Endothelial cell of umbilical vein (primary cell): Measurements from ENCODE around the gene ACD. TPM values are rescaled to one million over a fixed set of nuclear protein-coding genes. Genes with fewer than 3 reads are reported as not detected.

Experiments
- BruUV-seq: library from RNA; stranded (reverse); fragments of 400-500 nt; replicated peaks from 2 replicates; lab custom pipeline; 2021; lab: Mats Ljungman, UMichigan
- CTCF ChIA-PET: fragments of 300-600, 350-600 bp; sonication (Branson Sonifier 250); formaldehyde crosslinking; loops from one replicate; lab custom pipeline; 2021; ENCODE audit warnings: antibody characterized with exemption, inconsistent platforms; lab: Charles Lee
- POLR2A ChIA-PET: fragments of 300-600, 350-600 bp; sonication (Branson Sonifier 250); formaldehyde crosslinking; loops from one replicate; lab custom pipeline; 2021; ENCODE audit warnings: antibody characterized with exemption, inconsistent platforms; lab: Charles Lee
- DNase-seq: peaks from one replicate; pipeline ENCODE4 v3.0.0-alpha.2; 2011; ENCODE audit warnings: low read depth, low spot score
- FAIRE-seq: peaks from 2 replicates; lab custom pipeline; 2011; peaks lifted over from hg19 to GRCh38; lab: Jason Lieb, UNC
- H2AFZ ChIP-seq: 2 replicates; pipeline ENCODE4 v1.6.0; 2012; ENCODE audit warnings: low read depth, low read length, control low read depth, inconsistent platforms
- H3K27ac ChIP-seq: 2 replicates; pipeline ENCODE4 v1.5.1; 2011; ENCODE audit warnings: low read depth, mild to moderate bottlenecking, control low read depth, low read length, moderate library complexity; ENCODE audit not compliant: insufficient read depth
- H3K27me3 ChIP-seq, 2 experiments: 2 replicates each; pipeline versions ENCODE4 v1.6.0 to v1.6.1; 2011; ENCODE audit warnings: low read length in 2 of 2, mixed read lengths in 1 of 2; ENCODE audit not compliant: control insufficient read depth in 2 of 2, insufficient read depth in 2 of 2
- H3K36me3 ChIP-seq, 2 experiments: 2 replicates in 1 of 2; 3 replicates in 1 of 2; pipeline ENCODE4 v1.5.1; 2011; ENCODE audit warnings: low read length in 2 of 2, mild to moderate bottlenecking in 1 of 2, moderate library complexity in 1 of 2; ENCODE audit not compliant: control insufficient read depth in 2 of 2, insufficient read depth in 2 of 2; ENCODE audit errors: extremely low read depth in 1 of 2
- H3K4me1 ChIP-seq: 3 replicates; pipeline ENCODE4 v1.5.1; 2011; ENCODE audit warnings: mild to moderate bottlenecking, low read length; ENCODE audit not compliant: control insufficient read depth, insufficient read depth; ENCODE audit errors: extremely low read depth
- H3K4me2 ChIP-seq: 2 replicates; pipeline ENCODE4 v1.6.1; 2011; ENCODE audit warnings: low read length, control low read depth, mixed read lengths; ENCODE audit not compliant: insufficient read depth
- H3K4me3 ChIP-seq, 3 experiments: fragments of 200-600 bp in 1 of 3; sonication (generic), shearing (Covaris generic) in 1 of 3; replicated peaks in 1 of 3; 2 replicates each; pipeline ENCODE4 v1.5.1; 2011 to 2016; ENCODE audit warnings: control low read depth in 3 of 3, low read length in 3 of 3, mild to moderate bottlenecking in 2 of 3, inconsistent platforms in 1 of 3, low read depth in 1 of 3, moderate library complexity in 1 of 3; ENCODE audit not compliant: insufficient read depth in 1 of 3
- H3K79me2 ChIP-seq: 2 replicates; pipeline ENCODE4 v1.6.0; 2012; ENCODE audit warnings: low read length, inconsistent platforms; ENCODE audit not compliant: control insufficient read depth, insufficient read depth
- H3K9ac ChIP-seq: replicated peaks from 2 replicates; pipeline ENCODE3; 2011; ENCODE audit warnings: low read length, control low read depth; ENCODE audit not compliant: insufficient read depth; ENCODE audit errors: extremely low read depth
- H3K9me1 ChIP-seq: replicated peaks from 3 replicates; pipeline ENCODE4 v1.6.0; 2011; ENCODE audit warnings: mild to moderate bottlenecking, low read length; ENCODE audit not compliant: control insufficient read depth, insufficient read depth; ENCODE audit errors: extremely low read depth
- H3K9me3 ChIP-seq: replicated peaks from 2 replicates; pipeline ENCODE4 v1.5.1; 2012; ENCODE audit warnings: low read length, inconsistent platforms; ENCODE audit not compliant: control insufficient read depth, insufficient read depth
- H4K20me1 ChIP-seq: replicated peaks from 2 replicates; pipeline ENCODE3; 2011; ENCODE audit warnings: mild to moderate bottlenecking, low read length; ENCODE audit not compliant: control insufficient read depth, insufficient read depth; ENCODE audit errors: extremely low read depth
- FOS ChIP-seq: IDR thresholded peaks from 2 replicates; pipeline ENCODE4 v1.6.1; 2011; ENCODE audit warnings: mild to moderate bottlenecking, low read length, moderate library complexity, borderline replicate concordance; ENCODE audit not compliant: insufficient read depth
- MYC ChIP-seq: IDR thresholded peaks from one replicate; pipeline ENCODE4 v1.6.1; 2011; ENCODE audit warnings: mild to moderate bottlenecking, low read depth, low read length
- dilution Hi-C: fragments of 300-500 bp; cut with MboI; formaldehyde crosslinking; loops from one replicate; pipeline ENCODE4 v1.15.0; 2019; ENCODE audit warnings: low sequenced_read_pairs; ENCODE audit not compliant: extremely low pct_ligation_motif_present
- intact Hi-C: fragments of 100-400 bp; cut with micrococcal nuclease; formaldehyde crosslinking; loops from one replicate; pipeline ENCODE4 v1.10.0; 2022
- polyA plus RNA-seq, 4 experiments: library from polyadenylated mRNA; depleted of rRNA in 3 of 4; stranded (reverse) in 3 of 4; unstranded in 1 of 4; fragments of >200 nt; gene quantifications; 2 replicates each; pipeline versions ENCODE4 v1.2.1 to v1.2.3, GENCODE V29; 2011 to 2012; ENCODE audit warnings: missing spikeins in 1 of 4
- total RNA-seq: library from RNA; stranded (reverse); gene quantifications from 2 replicates; pipeline ENCODE4 v1.2.3, GENCODE V29; 2021
- TF ChIP-seq, protein P1 (sequence below): IDR thresholded peaks from 2 replicates; pipeline ENCODE4 v1.6.1; 2011; ENCODE audit not compliant: insufficient read depth, insufficient read length
- TF ChIP-seq, protein P2 (sequence below), 2 donors: IDR thresholded peaks; 1 replicate in 1 of 2; 2 replicates in 1 of 2; pipeline ENCODE4 v1.5.1; 2011; ENCODE audit warnings: low read length in 2 of 2, mild to moderate bottlenecking in 2 of 2, moderate library complexity in 2 of 2, control low read depth in 1 of 2, inconsistent platforms in 1 of 2, low read depth in 1 of 2; ENCODE audit not compliant: insufficient read depth in 1 of 2; ENCODE audit errors: extremely low read depth in 1 of 2

The ACD gene
- total and polyA plus RNA-seq, 2 donors (not counting 3 experiments of a cell fraction or from before 2014, with no cell fraction given) = 24.4 to 36.0 TPM

DNA sequence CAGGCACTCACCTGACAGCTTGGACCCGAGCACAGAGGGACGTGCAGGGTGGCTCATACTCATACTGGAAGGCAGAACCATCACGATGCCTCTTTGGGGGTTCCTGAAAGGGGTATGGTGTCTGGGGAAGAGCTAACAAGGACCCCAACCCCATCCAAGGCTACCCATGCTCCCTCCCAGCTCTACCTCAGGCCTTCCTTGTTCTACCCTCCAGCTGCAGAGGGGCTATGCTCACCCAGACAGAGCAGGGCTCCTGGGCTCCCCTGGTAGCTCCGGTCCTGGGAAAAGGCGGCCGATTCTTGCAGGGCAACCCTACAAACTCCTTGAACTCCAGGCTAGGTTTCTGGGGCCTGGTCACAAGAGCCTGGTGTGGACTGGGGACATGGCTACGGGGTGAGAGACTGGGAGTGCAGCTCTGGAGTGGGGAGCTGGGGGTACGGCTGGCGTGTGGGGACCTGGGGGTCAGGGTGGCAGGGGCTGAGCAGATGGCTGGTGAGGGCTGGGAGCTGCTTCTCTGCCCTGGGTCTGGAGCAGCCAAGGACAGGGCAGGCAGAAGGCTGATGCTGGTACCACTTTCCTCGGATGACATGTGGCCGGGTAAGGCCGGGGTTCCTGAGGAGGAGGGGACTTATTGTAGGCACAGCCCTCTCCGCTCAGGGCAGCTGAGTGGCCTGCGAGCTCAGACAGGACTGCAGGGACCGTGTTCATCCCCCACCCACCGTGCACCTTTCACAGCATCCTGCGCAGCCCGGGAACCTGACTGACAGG lies 2.1 kb downstream of the ACD start:
- Histone ChIP-seq H2AFZ (no peak overlapping the region), H3K27ac (no peak overlapping the region), H3K9me1 (no peaks in the 10 kb centered on the region), H4K20me1 (no peaks in the 10 kb centered on the region), H3K9ac (no peak overlapping the region), H3K79me2 (no peaks in the 10 kb centered on the region), H3K9me3 (no peaks in the 10 kb centered on the region), H3K4me3 (no peak overlapping the region), H3K27me3 (peaks cover 6 to 11% of the 10 kb centered on the region in 2 experiments), H3K4me1 (peaks cover 14% of the 10 kb centered on the region), H3K36me3 (peaks cover 0 to 4% of the 10 kb centered on the region in 2 experiments), H3K4me2 (no peak overlapping the region)
- dilution Hi-C loops = no loop called here
- intact Hi-C loops = no loop called here
- TF ChIP-seq, protein P1, sequence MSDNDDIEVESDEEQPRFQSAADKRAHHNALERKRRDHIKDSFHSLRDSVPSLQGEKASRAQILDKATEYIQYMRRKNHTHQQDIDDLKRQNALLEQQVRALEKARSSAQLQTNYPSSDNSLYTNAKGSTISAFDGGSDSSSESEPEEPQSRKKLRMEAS = no peak
- no peak for TF ChIP-seq FOS
- no peak for TF ChIP-seq MYC
- TF ChIP-seq, protein P2, sequence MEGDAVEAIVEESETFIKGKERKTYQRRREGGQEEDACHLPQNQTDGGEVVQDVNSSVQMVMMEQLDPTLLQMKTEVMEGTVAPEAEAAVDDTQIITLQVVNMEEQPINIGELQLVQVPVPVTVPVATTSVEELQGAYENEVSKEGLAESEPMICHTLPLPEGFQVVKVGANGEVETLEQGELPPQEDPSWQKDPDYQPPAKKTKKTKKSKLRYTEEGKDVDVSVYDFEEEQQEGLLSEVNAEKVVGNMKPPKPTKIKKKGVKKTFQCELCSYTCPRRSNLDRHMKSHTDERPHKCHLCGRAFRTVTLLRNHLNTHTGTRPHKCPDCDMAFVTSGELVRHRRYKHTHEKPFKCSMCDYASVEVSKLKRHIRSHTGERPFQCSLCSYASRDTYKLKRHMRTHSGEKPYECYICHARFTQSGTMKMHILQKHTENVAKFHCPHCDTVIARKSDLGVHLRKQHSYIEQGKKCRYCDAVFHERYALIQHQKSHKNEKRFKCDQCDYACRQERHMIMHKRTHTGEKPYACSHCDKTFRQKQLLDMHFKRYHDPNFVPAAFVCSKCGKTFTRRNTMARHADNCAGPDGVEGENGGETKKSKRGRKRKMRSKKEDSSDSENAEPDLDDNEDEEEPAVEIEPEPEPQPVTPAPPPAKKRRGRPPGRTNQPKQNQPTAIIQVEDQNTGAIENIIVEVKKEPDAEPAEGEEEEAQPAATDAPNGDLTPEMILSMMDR (IDR thresholded peaks at IDR 0.05; ENCODE audit: extremely low read depth in 1 of 2, insufficient read depth in 1 of 2, low read depth in 1 of 2, low read length in 2 of 2) = no peak
- CTCF ChIA-PET = interaction anchor here (0.8 to 2.3 kb wide), 3 partner anchors 10 to 137 kb away, joined by 3 to 11 read pairs (median 5); partner anchors contain the start of gene CARMIL2
- no TSS peak for BruUV-seq
- FAIRE-seq (no peak), DNase-seq (no peak)
- POLR2A ChIA-PET = no interaction called here
